HG03045 (cell line): Measurements from ENCODE around the gene TIGAR.

Experiments
- ATAC-seq: cut with Tn5 transposase; IDR thresholded peaks from one replicate; pipeline ENCODE4 v1.9.1; 2021; ENCODE audit warnings: mild to moderate bottlenecking, moderate library complexity; ENCODE audit not compliant: unreplicated experiment

The TIGAR gene

DNA sequence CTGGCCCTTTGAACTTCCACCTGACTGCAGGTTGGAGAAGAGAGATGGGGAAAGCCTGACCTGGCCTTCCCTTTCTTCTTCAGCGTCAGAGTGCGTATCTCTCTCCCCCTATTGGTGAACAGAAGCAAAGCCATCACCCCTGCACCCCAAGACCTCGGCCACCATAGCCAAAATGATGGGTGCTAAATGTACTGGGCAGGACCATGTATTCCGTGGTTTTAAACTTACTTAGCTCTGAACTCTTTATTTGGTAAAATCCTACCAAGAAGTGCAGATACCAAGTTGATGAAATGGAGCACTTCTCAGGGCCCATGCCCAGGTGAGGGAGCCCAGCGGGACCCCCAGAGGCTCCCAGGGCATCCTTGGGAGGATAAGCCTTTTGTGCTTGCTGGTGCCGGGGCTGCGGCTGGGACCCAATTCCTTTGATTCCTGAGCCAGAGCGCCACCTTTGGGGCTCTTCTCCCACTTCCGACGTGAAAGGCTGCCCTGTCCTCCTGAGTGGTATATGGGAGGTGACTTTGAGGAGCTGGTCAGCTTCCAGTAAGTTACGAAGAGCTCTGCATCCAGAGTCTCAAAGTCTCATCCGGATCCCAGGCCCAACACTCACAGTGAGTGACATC is 38.0 kb upstream of the TIGAR start:
- no peak for ATAC-seq

DNA sequence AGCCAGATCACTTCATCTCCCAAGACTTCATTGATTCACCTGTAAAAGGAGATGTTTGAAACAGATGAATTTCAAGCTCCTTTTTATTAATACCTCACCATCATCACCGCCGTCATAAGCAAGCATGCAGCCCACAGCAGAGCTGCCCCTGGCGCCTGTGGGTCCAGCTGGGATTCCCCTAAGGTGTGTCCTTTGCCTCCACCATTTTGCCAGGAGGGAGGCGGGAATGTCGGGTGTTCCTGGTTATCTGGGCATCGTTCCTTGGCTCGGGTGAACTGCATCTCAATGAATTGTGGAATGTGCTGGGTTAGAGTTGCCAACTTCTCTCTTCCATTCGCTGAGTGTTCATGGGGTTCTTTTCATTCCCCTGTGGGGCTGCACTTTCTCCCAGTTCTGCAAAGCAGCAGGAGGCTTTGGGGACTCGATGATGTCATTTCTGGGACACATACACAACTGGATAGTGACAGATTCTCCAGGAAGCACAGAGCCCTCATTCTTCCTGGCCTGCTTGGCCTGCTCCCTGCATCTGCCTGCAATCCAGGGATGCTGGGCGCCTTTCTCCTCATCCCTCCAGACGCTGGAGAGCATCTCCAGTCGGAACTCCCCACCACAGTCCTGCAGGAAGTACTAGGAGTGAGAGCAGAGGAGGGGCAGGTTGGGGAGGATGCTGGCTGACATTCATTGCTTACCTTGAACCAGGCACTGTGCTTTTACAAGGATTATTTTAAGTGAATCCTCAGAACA is 37.3 kb upstream of the TIGAR start:
- no peak for ATAC-seq

DNA sequence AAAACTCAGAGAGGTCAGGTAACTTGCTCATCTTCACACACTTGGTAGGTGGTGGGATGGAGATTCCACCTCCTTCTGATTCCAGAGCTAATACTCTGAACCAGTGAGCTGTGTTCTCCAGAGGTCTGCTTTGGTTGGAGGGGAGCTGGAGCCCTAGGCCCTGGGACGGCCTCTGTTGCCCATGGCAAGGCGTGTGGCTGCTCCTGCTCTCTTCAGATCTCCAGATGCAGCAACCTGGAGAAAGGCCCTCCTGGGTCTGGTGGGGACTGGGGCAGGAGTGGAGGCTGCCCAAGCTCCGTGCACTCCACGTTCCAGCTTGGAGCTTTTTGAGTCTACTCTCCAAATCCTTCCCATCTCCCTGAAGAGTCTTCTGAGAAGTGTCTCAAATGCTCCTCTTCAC is 36.7 kb upstream of the TIGAR start:
- no peak for ATAC-seq

DNA sequence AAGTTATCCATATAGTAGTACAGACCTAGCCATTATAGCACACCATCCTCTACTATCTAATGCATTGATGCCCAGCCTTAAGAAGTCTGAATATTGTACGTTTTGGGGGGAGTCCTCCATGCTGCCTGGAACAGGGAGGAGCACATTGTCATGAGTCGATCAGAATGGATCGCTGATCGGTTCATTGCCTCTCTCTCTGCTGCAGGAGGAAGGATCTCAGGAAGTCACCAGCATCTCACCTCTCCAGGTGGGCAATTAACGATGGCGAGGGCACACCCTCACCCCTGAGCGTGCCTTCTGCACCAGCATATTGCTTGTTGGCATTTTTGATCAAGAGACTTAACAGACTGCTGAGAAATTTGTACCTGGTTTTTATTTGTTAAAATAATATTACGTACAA is 35.9 kb upstream of the TIGAR start:
- ATAC-seq = no peak

DNA sequence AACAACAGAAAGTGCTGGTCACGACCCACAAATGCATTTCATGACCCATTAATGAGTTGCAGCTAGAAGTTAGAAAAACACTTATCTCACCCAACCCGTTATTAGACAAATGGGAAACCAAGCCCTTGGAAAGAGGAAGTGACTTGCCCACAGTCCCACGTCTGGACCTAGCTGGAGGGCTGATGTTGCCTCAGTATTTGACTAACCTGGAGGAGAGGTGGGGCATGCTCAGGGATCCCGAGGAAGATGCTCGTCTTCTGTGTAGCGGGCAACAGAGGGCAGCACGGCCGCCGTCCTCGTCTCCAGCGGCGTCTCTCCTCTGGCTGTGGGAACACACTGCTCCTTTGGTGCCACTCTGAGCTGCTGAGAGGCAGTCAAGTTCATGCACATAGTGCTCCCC is 34.8 kb upstream of the TIGAR start:
- ATAC-seq = no peak

DNA sequence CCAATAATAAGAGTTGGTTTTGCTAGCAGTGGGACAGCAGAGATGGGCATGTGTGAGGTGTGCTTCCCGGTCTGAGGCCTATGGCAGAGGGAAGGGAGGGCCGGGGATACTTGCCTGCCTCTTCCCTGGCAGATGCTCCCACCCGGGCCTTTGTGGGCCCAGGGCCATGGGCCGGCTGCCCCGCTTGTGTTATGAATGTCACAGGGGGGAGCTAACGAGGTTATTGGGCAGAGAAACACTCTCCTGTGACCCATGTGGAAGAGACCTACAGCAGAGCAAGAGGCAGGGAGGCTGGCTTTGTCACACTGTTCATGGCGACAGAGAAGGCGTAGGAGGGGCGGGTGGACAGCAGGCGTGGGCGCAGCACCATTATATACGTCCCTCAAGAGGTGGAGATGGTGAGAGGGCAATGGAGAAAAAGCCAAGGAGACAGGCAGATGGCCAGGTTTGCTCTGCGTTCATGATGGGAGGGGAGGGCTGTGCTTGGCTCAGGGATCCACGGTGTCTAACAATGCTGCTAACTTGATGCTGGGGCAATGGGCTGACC is 34.2 kb upstream of the TIGAR start:
- no peak for ATAC-seq

DNA sequence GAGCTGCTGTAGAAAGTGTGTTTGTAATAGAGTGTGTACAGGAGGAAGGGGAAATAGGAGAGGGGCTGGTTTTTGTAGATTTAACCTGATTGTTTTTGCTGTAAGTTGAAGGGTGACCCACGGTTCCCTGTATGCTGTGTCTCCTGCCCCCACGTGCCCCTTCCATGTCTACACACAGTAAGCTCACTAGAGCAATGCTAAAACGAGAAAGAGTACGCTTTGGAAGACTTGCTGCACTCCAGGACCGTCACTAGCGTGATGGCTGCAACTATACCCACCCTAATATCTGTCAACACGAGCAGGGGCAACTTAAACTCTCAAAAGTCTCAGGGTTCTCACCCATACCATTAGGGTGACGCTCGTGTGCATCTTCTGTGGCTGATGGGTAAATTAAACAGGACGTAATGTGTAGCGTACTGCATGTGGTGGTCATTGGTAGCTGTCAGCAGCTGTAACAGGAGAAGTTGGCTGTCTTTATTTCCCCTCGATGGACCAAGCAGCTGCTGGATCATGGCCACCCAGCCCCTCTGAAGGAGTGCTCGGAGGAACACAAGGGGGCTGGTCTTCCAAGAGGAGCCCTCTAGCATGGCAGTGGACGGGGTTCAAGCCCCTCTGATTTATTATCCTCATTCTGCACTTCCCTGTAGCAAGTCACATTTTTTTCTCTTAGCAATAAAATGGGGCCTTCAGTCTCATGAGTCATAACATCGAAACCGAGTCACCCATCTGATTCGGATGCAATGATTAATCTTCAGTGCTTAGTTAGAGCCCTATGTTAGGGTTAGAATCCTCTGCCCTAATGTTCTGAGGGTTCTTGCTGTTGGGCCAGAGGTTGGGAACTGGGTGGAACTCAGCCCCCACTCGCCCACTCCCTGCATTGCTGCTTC is 33.4 kb upstream of the TIGAR start:
- ATAC-seq = no peak

DNA sequence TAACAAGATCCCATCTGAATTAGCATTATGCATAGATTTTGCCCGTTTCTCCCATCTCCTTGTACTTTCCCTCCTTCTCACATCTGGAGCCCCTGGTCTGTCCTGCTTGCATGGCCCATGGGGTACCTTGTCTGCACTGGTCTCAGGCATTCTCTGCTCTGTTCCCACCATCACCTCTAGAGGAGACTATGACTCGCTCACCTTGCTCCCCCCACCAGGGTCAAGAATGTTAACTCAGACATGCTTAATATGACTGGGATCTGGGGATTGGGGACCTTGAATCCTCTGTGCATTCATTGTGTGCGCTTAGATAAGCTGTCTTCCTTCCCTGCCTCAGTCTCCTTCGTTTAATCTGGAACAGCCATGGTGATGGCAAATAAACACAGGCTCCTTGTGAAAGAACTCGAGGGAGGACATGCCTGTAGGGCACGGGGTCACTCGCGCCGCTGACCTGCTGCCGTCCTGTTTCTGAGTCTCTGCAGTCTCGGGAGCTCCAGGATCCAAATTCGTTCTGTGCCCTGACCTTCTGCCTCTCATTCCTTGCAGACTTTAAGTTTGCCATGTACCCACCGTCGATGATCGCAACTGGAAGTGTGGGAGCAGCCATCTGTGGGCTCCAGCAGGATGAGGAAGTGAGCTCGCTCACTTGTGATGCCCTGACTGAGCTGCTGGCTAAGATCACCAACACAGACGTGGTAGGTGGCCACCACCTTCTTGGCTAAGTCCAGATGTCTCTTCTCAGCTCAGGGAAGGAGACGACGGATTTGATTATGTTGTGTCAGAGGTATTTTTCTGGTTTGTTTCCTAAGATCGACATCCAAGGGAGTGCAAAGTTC is 32.5 kb upstream of the TIGAR start:
- ATAC-seq = no peak

DNA sequence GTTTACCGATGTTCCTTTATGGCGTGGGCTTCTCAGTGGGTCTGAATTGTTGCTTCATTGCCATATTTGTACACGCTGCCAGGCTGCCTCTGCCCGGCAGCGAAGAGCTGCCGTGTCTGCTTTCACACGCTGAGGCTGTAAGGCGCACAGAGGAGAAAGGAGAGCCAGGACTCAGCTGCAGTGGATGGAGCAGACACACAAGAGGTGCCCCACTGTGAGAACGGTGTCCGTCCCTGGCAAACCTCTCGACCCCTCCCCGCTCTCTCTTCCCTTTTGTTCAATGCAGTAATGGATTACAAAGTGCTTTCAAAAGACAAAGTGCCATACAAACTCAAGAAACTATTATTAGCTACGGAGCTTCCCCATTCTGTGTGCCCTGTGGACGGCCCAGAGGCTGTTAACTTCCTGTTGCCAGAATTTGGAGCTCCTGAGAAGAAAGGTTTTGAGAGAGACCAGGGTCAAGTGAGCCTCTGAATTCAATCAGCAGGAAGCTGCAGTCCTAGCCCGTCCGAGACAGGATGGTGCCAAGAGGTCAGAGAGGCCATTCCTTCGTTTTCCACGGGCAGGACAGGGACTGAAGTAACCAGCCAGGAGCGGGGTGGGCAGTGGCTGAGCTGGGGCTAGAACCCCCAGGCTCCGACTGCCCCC is 31.7 kb upstream of the TIGAR start:
- ATAC-seq = no peak

DNA sequence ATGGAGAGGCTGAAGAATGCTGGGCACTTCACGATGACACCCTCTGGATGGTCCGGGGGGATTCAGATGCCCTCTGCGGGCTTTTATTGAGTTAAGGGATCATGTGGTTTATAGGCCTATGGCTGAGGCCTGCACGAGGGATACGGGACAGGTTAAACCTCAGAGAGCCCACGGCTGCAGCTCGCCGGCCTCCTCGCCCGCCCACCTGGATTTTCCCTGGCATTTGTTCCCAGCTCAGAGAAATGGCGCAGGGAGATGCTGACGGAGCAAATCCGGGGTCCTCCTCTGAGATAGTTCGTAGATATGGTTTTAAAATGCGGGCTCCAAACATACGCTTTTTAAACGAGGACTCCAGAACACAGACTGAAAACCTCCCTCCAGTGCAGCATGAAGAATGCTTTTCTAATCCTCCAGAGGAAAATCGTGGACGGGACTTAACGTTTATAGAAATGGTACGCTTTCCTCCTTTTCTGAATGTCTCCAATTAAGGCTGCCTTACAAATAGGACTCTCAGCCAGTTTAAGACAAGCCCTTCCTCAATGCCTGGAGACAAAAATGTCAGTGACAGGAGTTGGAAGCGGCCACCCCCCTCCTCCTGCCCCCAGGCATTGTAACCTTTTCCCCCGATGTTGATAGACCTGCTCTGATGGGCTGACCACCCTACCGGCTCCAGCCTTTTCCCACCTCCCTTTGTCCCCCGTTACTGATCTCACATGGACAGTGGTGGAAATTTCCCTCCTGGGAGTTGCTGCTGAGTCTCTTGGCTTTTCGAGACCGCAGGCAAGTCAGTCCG is 30.8 kb upstream of the TIGAR start:
- no peak for ATAC-seq

DNA sequence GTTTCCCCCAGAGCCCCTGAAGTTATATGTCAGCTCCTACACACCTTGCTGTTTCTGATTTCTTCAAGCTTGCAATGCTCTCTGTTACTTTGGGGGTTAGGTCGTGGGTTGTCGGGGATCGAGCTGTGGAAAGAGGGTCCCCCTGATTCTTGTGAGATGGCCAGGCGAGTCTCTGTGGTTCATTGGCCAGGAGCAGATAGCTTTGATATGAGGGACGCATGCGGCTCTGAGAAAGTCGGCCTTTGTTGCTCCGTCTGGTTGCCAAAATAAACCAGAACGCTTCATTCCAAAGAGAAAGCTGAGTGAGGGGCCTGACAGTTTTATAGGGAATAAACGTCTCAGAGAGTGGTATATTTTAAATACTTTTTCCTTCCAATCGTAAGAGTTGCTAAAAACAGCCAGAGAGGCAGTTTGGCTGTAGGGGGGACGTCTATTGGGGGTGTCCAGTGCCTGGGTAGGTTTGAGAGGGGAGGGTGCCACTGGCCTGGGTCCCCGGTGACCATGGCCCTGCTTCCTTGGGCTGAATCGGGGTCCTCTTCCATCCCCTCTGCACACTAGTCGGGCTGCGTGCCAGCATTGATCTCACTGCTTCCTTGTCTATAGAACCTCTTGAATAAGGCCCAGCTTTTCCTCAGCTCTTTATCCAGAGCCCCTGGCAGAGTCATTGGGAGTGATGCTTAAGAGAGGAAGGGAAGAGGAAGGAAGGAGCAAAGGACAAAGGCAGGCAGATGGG is 28.5 kb upstream of the TIGAR start:
- ATAC-seq = no peak

DNA sequence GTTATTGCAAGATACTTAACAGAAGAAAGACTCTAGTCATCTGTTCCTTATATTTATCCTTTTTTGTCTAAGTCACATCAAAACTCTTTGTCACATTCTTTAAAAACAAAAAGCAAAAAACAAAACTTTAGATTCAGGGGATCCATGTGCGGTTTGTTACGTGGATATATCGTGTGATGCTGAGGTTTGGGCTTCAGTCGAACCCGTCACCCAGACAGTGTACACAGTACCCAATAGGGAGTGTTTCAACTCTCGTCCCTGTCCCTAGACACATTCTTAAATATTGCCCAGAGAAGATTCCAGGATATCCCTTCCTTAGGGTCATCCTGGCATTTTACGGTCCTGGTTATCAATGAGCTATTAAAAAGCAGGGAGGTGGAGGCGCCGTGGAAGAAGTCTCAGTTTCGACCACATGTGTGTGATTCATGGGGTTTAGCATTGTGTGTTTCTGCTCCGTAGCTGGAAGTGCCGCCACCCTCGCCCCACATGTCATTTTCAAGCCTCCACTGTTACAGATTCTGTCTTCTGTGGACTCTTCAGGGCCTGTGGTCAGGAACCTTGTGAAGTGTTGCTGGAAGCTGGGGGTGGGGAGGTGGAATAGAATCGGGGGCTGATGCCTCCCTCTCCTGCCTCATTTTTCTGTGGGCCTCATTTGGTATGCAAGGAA is 27.6 kb upstream of the TIGAR start:
- no peak for ATAC-seq

DNA sequence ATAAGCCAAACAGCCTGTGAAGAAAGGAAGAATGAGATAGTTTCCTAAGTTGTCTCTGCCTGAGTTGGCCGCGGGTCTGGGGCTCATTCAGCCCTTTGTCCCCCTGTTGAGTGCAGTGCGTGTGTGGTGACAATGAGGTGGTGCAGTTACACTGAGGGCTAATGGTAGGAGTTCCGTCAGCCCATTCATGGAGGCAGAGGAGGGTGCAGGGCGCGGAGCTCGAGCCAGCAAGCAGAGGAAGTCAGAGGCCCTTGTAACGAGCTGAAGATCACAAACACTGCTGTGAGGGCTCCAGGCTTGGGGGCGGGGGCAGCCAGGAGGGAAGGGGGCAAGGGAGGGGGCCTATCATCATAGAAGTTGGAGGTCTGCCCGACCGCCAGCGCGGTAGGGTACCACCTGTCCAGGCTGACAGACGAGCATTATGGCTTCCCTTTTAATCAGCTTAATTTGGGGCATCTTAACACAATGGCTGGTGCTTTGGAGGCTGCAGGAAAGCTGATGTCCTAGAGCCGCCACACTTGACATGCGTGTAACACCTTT is 27.0 kb upstream of the TIGAR start:
- ATAC-seq = no peak

DNA sequence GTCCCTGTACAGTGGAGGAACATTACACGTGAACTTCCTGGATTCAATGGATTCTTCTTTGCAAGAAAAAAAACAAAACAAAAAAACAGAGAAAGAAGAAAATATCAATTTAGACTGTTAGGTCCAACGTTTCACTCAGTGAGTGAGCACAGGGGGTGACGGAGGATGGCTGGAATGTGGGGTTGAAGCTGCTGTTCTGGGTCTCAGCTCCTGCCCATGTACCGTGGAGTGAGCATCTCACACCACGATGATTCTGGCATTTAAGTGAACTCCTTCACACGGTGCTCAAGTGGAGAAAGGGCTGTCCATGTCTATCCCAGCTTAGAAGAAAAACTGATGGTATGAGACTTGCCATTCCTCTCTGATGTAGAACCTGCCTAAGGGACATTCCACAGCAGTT is 24.3 kb upstream of the TIGAR start:
- no peak for ATAC-seq

DNA sequence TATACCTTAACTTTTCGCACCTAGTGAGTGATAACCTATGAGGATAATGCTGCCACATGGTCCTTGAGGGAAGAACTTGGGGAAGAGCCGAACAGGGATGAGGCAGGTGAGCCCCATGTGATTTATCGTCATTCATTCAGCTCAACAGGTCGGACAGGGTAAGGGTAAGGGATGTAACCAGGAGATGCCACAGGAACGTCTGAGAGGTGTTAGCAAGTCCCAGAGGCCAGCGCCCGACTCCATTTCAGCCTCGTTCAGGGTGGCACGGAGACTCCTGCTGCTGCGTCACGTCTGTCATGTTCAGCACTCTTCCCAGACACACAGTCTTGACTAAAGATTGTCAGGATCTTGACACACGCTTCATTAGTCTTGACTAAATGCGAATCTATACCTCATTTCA is 23.4 kb upstream of the TIGAR start:
- no peak for ATAC-seq

DNA sequence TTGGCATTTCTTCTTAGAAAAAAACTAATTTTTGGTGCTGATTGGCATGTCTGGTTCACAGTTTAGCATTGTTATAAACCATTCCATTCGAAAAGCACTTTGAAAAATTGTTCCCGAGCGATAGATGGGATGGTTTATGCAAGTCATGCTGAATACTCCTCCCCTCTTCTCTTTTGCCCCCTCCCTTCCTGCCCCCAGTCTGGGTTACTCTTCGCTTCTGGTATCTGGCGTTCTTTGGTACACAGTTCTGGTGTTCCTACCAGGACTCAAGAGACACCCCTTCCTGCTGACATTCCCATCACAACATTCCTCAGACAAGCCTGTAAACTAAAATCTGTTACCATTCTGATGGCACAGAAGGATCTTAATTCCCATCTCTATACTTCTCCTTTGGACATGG is 20.1 kb upstream of the TIGAR start:
- ATAC-seq = no peak

DNA sequence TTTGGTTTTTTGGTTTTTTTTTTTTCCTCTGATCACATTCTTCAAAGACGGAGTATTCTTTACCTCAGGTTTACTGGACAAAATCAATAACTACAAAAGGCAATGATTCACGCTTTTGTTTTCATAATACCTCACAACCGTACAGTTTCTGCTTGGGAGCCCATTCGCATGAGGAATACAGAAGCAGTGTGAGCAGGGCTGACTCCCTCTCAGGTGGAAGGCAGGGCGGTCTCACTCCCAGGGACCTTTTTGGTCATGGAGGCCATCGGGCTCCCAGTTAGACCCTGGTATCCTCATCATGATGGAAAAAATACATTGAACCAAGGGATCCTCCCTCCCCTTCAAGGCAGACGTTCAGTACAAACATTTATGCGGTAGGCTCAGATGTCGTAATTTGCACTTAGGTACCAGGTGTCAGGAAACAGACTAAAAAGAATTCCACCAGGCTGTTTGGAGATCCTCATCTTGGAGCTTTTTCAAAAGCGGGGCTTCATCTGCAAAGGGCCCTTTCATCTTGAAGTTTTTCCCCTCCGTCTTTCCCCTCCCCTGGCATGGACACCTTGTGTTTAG is 19.0 kb upstream of the TIGAR start:
- no peak for ATAC-seq

DNA sequence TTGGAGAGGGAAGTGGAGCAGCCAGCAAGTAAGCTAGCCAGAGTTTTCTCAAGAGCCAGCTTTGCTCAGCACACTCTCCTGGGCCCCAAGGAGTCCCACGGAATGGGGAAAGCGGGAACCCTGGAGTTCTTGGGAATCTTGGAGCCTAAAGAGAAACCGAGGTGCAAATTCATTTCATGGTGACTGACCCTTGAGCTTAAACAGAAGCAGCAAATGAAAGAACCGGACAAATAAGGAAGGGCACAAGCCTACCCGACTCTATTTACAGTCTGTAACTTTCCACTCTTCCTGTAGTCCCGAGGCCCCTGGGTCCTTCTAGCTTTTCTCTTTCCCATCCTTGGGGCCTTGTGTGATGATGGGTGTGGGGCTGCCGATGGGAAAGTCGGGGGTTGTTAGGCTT is 18.1 kb upstream of the TIGAR start:
- ATAC-seq = no peak
